Mesodermal cell (in vitro differentiated cells): ENCODE results near the gene TERT.

ENCODE experiments used
- H3K27ac ChIP-seq: 2 replicates; pipeline ENCODE4 v1.7.0; 2013; ENCODE audit warnings: mild to moderate bottlenecking, low read depth, low read length, moderate library complexity; ENCODE audit not compliant: severe bottlenecking
- H3K36me3 ChIP-seq: 2 replicates; pipeline ENCODE4 v1.7.1; 2013; ENCODE audit warnings: mild to moderate bottlenecking, low read length, moderate library complexity; ENCODE audit not compliant: control insufficient read depth, insufficient read depth
- H3K4me1 ChIP-seq: one replicate; pipeline ENCODE4 v1.7.1; 2013; ENCODE audit warnings: mild to moderate bottlenecking, low read length; ENCODE audit not compliant: insufficient read depth, control insufficient read depth, poor library complexity, severe bottlenecking
- H3K4me3 ChIP-seq: 2 replicates; pipeline ENCODE4 v1.7.0; 2013; ENCODE audit warnings: low read length, control low read depth, mild to moderate bottlenecking; ENCODE audit not compliant: insufficient read depth, poor library complexity, severe bottlenecking; ENCODE audit errors: extremely low read depth
- H3K9me3 ChIP-seq: 2 replicates; pipeline ENCODE4 v1.7.1; 2013; ENCODE audit warnings: mild to moderate bottlenecking, low read length, moderate library complexity; ENCODE audit not compliant: control insufficient read depth
- WGBS, 2 experiments: methylation state at CpG; one replicate each; pipeline ENCODE4 v1.1.5; 2013; ENCODE audit warnings: missing lambda C conversion rate in 2 of 2; ENCODE audit not compliant: insufficient coverage in 2 of 2; 5-methylcytosine and 5-hydroxymethylcytosine counted together

The TERT gene

GRCh38 chr5:1316588-1317340 is 21.9 kb upstream of the TERT start:
- Histone ChIP-seq H3K4me1 (no peaks in the 10 kb centered on the region), H3K9me3 (no peaks in the 10 kb centered on the region), H3K36me3 (peaks cover 45% of the 10 kb centered on the region), H3K27ac (no peak overlapping the region), H3K4me3 (no peak overlapping the region)
- WGBS, 2 experiments = 91 to 94% methylated on average over 15 to 17 of the region's 17 CpGs

DNA sequence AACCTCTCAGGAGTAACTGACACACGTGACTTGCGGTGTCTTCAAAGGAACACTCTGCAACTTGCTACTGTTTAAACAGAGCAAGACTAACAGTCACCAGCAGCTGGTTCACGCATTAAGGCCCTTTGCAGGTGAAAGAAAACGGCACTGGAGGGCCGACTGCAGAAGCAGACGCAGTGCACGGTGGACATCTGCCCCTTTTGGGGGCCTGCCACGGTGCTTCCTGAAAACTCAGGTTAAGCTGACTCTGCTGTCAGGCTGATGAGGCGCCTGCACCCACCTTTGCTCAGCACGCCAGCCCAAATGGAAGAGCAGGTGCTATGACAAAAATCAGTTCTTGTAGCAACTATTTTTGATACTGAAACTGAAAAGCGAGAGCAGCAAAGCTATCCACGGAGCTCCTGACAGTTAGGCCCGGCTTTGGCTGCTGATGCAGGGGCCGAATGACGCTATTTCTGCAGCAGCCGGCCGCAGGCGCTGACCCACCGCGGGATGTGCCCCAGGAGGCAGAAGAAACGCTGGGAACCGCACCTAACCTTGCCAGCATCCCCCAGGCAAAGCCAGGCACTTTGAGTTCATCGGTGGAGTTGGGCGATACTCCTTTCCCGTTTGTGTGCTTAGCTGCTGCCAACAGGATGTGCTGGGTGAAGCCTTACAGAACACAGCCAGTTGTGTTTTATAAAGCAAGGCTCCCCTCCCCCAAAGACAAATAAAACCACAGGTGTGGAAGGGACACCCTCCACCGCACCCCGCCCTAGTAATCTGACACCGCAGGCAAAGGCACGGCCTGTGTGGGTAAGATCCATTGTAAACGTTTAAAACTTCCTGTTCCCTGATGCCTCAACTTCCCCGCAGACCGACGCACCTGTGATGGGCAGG is 21.1 kb upstream of the TERT start:
- WGBS, 2 experiments = 76% methylated on average over 26 to 30 of the region's 33 CpGs
- H3K4me3 ChIP-seq = no peak overlapping the region
- H3K4me1 ChIP-seq = no peaks in the 10 kb centered on the region
- H3K27ac ChIP-seq = no peak overlapping the region
- peaks cover 3% of the 10 kb centered on the region for H3K9me3 ChIP-seq
- H3K36me3 ChIP-seq = peaks cover 37% of the 10 kb centered on the region

- Histone ChIP-seq H3K4me3 (no peak overlapping the region), H3K27ac (no peak overlapping the region), H3K4me1 (no peaks in the 10 kb centered on the region), H3K36me3 (peaks cover 29% of the 10 kb centered on the region), H3K9me3 (peaks cover 4% of the 10 kb centered on the region)
- 89 to 92% methylated on average over 8 to 10 of the region's 13 CpGs for WGBS, 2 experiments
These were observed 20.3 kb upstream of the TERT start for GRCh38 chr5:1315018-1315708.

DNA sequence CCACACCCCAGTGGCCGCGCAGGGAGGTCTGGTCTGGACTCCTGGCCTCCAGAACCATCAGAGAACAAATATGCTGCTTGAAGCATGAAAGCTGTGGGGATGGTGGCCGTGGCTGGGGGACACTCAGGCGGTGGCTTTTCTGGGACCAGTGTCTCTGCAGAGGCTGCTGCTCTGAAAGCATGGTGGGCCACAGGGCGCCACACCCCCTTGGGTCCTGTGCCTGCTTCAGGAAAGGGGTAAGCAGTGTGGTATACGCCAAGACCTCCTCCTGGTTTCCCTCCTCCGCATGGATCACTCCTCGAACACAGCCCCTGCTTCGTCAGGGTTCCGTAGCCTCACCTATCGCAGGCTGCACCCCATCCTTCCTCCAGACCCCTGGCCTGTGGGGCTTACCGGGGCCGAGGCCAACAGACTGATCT is 19.7 kb upstream of the TERT start:
- Histone ChIP-seq H3K9me3 (peaks cover 4% of the 10 kb centered on the region), H3K4me3 (no peak overlapping the region), H3K27ac (no peak overlapping the region), H3K36me3 (peaks cover 23% of the 10 kb centered on the region), H3K4me1 (no peaks in the 10 kb centered on the region)
- WGBS, 2 experiments = 95 to 96% methylated on average over 12 to 13 of the region's 13 CpGs

GRCh38 chr5:1312993-1313833 is 18.3 kb upstream of the TERT start:
- Histone ChIP-seq H3K4me3 (no peak overlapping the region), H3K4me1 (no peaks in the 10 kb centered on the region), H3K27ac (no peak overlapping the region), H3K9me3 (peaks cover 4% of the 10 kb centered on the region), H3K36me3 (peaks cover 13% of the 10 kb centered on the region)
- 86 to 88% methylated on average over 20 to 21 of the region's 25 CpGs for WGBS, 2 experiments

DNA sequence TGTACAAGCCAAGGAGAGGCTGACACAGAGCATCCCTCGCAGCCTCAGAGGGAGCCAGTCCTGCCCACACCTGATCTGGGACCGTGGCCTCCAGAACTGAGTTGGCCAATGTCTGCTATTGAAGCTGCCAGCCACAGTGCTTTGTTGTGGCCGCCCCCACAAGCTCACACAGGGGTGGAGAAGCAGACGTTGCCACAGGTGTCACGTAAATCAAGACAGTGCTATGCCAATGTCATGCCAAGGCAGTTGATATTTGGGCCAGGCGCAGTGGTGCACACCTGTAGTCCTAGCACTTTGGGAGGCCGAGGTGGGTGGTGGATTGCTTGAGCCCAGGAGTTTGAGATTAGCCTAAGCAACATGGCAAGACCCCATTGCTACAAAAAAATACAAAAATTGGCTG is 17.3 kb upstream of the TERT start:
- peaks cover 4% of the 10 kb centered on the region for H3K9me3 ChIP-seq
- H3K27ac ChIP-seq = no peak overlapping the region
- peaks cover 3% of the 10 kb centered on the region for H3K36me3 ChIP-seq
- 87 to 91% methylated on average over 7 of the region's 7 CpGs for WGBS, 2 experiments
- H3K4me3 ChIP-seq = no peak overlapping the region
- no peaks in the 10 kb centered on the region for H3K4me1 ChIP-seq

- no peaks in the 10 kb centered on the region for H3K4me1 ChIP-seq
- H3K4me3 ChIP-seq = no peak overlapping the region
- H3K36me3 ChIP-seq = no peaks in the 10 kb centered on the region
- WGBS, 2 experiments = 81 to 95% methylated on average over 6 to 15 of the region's 15 CpGs
- H3K27ac ChIP-seq = no peak overlapping the region
- peaks cover 4% of the 10 kb centered on the region for H3K9me3 ChIP-seq
These were observed 16.7 kb upstream of the TERT start for GRCh38 chr5:1311439-1312055.

DNA sequence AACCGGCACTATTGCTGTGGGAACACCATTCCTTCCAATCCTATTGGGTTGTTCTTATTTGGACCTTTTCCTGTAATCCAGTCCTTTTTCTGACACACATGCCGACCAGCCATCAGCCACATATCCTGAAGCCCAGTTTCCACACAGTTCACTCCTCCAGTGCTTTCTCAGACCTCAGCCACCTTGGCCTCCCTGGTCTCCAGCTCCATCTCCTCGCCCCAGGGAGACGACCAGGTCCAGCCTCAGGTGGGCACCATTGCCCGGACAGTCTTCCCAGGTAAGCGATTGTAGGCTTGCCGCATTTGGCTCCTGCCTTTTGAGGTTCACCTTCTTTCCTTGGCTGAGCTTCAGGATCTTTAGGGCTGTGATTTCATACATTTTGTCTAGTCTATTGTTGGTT is 15.2 kb upstream of the TERT start:
- no peak overlapping the region for H3K4me3 ChIP-seq
- no peaks in the 10 kb centered on the region for H3K4me1 ChIP-seq
- WGBS, 2 experiments = 87 to 89% methylated on average over 6 to 7 of the region's 7 CpGs
- no peak overlapping the region for H3K27ac ChIP-seq
- no peaks in the 10 kb centered on the region for H3K36me3 ChIP-seq
- peaks cover 4% of the 10 kb centered on the region for H3K9me3 ChIP-seq

DNA sequence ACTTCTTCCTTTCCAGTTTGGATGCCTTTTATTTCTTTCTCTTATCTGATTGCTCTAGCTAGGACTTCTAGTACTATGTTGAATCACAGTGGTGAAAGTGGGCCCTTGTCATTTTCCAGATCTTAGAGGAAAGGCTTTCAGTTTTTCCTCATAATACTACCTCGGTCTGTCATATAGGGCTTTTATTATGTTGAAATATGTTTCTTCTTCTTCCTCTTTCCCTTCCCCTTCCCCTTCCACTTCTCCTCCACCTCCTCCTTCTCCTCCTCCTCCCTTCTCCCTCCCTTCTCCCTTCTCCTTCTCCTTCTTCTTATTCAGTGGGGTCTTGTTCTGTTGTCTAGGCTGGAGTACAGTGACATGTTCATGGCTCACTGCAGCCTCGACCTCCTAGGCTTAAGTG is 9.2 kb upstream of the TERT start:
- 45% methylated on average over 1 of the region's 2 CpGs; no CpG with 5 or more reads in 1 of the 2 experiments for WGBS, 2 experiments
- Histone ChIP-seq H3K36me3 (no peaks in the 10 kb centered on the region), H3K4me1 (no peaks in the 10 kb centered on the region), H3K9me3 (no peaks in the 10 kb centered on the region), H3K27ac (no peak overlapping the region), H3K4me3 (no peak overlapping the region)

- 93 to 100% methylated on average over 2 of the region's 2 CpGs for WGBS, 2 experiments
These were observed 7.4 kb upstream of the TERT start for GRCh38 chr5:1302258-1302657.

More at GRCh38 chr5:1302258-1302657, 7.4 kb upstream of the TERT start:
- no peaks in the 10 kb centered on the region for H3K9me3 ChIP-seq
- H3K36me3 ChIP-seq = no peaks in the 10 kb centered on the region
- no peak overlapping the region for H3K4me3 ChIP-seq
- H3K4me1 ChIP-seq = no peaks in the 10 kb centered on the region
- H3K27ac ChIP-seq = no peak overlapping the region
